ENCODE data around the gene NME1.

The NME1 gene

DNA sequence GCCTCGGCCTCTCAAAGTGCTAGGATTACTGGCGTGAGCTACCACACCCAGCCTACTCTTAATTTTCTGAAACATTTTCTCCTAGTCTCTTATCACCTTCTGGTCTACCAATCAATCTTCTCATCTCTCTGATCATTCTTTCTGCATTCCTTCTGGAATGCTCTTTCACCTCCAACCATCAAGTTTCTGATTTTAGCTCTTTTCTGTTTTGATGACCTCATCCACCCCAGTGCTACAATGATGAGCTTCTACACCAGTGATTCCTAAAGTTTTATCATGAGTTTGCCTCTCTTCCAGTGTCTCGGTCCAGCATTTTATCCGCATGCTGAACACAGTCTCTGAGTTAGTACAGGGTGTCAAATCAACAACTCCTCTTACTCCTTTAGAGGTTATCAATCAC, 44.4 kb downstream of the NME1 start:
- no peak for DNase-seq

DNA sequence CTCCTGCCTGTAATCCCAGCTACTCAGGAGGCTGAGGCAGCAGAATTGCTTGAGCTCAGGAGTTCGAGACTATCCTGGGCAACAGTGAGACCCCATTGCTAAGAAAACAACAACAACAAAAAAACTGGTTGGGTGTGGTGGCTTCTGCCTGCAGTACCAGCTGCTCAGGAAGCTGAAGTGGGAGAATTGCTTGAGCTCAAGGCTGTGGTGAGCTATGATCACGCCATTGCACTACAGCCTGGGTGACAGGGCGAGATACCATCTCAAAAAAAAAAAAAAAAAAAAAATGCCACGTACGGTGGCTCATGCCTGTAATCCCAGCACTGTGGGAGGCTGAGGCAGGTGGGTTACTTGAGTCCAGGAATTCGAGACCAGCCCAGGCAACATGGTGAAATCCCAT, 46.9 kb downstream of the NME1 start:
- no peak for DNase-seq

DNA sequence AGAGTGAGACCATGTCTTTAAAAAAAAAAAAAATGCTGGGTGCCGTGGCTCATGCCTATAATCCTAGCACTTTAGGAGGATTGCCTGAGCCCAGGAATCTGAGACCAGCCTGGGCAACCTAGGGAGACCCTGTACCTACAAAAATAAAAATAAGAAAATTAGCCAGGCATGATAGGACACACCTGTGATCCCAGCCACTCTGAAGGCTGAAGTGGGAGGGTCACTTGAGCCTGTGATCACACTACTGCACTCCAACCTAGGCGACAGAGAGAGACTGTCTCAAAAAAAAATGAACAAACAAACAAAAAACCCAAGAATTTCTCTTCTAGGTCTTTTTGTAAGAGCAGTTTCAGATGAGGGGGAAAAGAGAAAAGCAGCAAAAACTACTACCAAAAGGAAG, 47.5 kb downstream of the NME1 start:
- DNase-seq, result no peak

DNA sequence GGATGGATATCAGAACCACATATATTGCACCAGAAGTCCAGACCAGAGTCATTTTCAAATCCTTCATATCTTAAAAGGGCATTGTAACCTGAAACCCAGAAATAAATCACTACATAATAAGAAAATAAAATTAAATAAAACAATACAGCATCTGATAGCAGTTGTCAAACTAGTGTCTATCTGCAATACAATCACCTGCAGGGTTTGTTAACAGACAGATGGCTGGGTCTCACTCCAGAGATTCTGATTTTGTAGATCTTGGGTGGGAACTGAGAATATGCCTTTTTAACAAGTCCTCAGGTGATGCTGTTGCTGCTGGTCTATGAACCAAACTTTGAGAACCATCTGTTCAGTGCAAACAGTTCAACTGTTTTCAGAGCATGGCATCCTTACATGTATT, 50.5 kb downstream of the NME1 start:
- no peak for DNase-seq

Measured in NCI-H82 (cell line).